Glomerular visceral epithelial cell (primary cell): ENCODE data around the gene GDE1.
A peak's percentile ranks its signal among the peaks of the same experiment; 100 is the strongest.

ENCODE experiments used
- DNase-seq: peaks from one replicate; pipeline ENCODE4 v3.0.0-alpha.2; 2016; ENCODE audit errors: extremely low spot score

The GDE1 gene

GRCh38 chr16:19523559-19524355 is 1.9 kb upstream of the GDE1 start, which contains the start of gene CCP110:
Gene CCP110, plus strand, starts transcription at chr16:19523942. Its CDS starts 3,940 bp downstream, at chr16:19527882.
- peak; percentile 92 for DNase-seq

DNA sequence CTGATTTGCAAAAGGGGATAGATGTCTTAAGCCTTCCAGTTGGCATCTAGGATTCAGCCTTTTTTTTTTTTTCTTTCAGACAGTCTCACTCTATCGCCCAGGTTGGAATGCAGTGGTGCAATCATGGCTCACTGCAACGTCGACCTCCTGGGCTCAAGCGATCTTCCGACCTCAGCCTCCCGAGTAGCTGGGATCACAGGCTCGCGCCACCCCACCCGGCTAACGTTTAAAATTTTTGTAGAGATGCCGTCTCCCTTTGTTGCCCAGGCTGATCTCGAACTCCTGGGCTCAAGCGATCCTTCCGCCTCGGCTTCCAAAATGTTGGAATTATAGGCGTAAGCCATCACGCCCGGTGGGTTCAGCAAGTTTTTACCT is 1.3 kb upstream of the GDE1 start:
- no peak for DNase-seq

DNA sequence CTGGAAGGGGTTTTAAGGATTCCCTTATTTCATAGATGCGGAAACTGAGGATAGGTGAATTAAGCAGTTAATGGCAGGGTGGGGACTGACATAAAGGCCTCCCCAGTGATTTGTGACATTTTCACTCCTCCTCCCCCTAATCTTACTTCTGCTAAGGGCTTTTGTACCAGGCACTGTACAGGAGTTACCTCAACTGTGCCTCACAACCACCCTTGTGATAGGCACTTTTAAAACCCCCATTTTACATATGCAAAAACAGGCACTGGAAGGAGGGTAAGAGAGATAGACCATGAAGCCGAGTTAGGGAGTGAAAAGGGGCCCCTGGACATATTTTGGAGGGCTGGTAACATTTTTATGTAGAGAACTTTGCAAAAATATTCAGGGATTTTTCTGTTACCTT is 862 bp upstream of the GDE1 start:
- no peak for DNase-seq

DNA sequence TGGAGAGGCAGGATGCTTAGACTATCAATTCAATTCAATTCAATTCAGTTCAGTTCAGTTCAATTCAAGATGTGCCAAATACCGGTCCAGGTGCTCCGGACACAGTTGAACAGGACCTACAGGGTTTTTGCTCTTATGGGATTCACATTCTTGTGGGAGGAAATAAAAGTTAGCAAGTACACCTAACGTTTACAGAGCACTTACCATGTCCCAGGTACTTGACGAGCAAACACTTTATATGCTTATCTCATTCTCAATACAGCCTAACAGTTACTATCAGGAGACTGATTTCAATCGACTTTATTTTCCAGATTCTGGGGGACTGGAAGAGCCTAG is 467 bp upstream of the GDE1 start:
- DNase-seq = no peak

GRCh38 chr16:19520861-19521331 is 1.0 kb downstream of the GDE1 start:
- DNase-seq = peak; percentile 15

DNA sequence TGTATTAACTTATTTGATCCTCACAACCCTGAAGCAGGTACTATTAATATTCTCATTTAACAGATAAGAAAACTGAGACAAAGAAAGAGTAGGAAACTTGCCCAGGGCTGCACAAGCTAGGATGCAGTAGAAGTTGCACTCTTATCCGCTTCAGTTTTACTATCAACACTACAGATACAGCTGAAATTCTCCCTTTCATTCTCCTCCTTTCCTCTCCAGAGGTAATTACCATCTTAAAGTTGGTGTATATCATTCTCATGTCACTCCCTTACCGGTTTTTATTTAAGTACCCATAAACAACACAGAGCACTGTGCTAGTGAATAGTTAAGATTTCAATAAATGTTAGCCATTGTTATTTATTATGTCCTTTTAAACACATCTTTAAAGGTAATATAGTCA is 3.5 kb downstream of the GDE1 start:
- DNase-seq = no peak

DNA sequence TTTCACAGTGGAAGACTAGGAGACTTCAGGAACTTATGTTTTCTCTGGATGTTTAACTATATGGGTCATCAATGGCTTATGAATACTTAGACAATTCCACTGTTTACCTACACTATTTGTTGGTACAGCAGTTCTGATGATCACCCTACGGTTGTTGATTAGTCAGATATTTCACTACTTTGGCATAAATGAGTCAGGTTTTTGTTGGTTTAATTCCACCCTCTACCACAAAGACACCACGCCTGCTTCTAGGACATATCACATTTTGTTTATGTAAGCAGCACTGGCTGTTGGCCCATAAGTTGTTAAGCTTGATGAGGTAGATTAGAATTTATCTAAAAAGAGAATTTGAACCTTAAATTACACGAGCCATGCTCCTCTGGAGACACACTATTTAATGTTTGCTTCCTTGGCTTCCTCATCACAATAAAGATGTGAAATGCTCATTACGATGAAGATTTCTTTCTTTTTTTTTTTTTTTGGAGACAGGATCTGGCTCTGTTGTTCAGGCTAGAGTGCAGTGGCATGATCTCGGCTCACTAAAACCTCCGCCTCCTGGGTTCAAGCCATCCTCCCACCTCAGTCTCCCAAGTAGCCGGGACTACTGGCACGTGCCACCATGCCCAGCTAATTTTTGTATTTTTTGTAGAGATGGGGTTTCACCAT is 4.3 kb downstream of the GDE1 start:
- DNase-seq = no peak

DNA sequence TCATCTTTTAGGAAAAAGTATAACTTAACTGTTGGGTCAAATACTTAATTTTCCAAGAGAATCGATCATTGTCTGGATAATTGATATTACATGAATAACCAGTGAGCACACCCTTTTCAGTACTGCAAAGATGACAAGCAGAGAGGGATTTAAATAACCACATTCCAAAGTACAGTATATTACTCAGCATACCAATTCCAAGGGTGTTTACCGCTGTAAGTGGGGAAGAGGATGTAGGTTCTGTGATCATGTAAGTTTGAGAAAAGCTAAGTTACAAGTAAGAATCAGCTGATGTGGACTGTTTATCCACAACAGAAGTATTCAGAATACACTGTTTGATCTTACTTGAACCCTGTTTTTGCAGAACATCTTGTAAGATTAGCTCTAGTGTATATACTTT is 6.1 kb downstream of the GDE1 start:
- DNase-seq = no peak

- DNase-seq = no peak
Observed at GRCh38 chr16:19513377-19514053, 8.4 kb downstream of the GDE1 start.

- DNase-seq = no peak
Observed at GRCh38 chr16:19512297-19512696, 9.6 kb downstream of the GDE1 start.

DNA sequence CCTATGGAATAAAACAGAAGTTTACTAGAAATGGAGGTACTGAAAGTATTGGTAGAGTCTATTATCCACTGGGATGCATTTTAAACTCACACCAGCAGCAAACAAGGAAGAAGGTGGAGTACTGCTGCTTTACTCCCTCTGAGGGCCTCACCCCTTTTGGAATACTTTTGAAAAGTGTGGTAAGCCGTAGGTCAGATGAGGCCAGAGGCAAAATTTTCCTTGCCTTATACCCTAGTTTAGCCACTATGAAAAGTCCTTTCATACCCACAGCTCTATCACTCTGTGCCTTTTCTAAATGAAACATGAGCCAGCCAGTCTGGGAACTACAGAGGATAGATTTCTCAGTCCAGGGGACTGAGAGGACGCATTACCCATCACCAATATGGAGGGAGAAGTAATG is 14.0 kb downstream of the GDE1 start:
- no peak for DNase-seq

DNA sequence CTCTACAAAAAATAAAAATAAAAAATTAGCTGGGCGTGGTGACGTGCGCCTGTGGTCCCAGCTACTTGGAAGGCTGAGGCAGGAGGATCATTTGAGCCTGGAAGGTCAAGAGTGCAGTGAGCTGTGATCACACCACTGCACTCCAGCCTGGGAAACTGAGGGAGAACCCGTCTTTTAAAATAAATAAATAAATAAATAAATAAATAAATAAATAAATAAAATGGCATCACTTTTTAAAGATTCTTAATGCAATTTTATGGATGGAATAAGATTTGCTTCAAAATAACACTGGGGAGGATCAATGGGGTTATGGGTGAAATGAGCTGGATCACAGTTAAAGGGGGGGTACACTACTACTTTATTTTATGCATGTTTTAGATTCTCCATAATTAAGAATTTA is 14.9 kb downstream of the GDE1 start:
- DNase-seq = no peak

DNA sequence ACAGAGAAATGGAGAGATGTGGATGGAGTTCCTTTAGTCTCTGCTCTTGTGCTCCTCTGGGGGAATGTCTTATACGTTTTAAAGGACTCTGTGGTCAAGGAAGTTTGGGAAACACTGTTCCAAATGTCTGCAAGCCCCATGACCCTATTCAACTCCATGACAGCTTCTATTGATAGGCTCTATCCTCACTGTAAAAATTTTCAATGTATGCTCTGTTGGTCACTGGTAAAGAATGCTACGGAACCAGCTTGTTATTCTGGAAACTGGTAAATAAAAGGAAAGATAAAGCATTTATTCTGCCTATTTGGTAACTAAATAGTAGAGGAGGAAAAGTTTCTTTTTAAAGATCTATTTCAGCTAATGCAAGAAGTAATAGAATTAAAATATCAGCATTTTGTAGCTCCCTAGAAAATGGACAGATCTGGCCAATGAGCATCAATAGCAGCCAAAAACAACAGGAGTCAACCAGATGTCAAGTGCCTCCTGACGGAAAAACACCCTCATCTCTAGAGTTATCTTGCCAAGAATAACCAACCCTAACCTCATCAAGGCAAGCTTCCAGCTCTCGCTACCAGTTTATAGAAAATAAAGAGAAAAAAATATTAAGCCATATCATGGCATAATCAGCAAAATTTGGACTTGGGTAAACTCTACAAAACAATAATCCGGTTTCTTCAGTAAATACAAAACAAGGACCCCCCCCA is 16.1 kb downstream of the GDE1 start:
- no peak for DNase-seq

DNA sequence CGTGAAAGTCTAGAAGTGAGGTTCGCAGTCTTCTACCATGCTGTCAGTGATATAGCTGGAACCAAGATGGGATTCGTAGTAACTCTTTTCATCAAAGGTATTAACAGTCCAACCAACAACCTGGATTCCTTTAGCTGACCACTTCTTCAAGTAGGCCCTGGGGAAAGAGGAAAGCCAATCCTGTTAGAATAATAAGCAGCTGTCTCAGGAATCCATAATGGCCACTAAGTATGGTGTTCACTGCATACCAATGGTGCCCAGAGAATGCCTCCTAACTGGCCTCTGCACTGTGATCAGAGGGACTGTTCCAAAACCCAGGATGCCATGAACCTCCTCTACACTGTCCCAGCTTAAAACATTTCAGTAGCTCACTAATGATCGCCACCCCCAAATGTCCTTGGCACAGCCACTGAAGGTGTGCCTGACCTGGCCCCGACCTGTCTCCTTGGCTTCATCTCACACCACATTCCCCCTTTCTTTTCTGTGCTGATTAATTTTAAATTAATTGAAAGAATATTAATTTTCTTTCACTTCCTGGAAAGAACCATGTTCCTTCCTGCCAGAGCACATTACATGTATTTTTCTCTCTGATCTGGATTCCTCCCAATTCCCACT is 18.3 kb downstream of the GDE1 start:
- DNase-seq = no peak

DNA sequence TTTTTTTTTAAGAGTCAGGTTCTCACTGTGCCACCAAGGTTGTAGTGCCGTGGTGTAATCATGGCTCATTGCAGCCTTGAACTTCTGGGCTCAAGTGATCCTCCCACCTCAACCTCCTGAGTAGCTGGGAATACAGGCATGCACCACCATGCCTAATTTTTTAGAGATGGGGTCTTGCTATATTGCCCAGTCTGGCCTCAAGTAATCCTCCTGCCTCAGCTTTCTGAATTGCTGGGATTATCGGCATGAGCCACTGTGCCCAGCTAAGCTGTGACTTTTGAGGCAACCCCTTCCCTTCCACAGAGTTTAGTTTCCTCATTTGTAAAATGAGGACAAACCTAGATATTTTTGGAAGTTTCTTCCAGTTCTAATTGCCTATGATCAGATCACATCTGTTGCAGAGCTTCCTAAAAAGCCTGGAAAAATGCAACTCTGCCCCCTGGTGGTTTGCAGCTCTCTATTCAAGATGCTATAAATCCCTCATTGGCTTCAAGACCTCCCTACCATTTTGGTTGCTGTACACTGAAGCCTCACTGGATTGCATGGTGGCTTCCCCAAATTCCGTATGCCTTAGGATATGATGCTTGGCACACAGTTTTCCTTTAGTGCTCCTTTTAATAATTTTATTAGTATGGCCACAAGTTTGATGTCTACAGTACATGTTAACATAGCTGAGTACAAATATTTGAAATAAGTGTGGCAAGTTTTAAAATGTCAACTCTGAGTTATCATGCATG is 19.3 kb downstream of the GDE1 start:
- DNase-seq = peak; percentile 67

DNA sequence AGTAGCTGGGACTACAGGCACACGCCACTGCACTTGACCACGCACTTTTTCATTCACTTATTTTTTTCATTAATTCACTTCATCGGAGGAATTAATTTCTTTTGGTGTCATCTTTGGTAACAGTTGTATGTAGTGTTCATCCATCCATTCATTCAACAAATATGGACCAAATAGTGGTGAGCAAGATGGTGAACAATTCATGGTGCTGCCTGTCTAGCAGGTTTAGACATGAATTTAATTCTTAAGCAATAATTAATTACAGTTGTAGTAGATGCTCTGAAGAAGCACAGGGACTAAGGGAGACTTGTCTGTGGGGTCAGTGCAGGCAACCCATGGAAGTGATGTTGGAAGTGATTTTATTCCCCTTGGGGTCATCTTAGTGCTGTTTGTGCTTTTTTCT is 22.4 kb downstream of the GDE1 start:
- DNase-seq = no peak

- no peak for DNase-seq
Observed at GRCh38 chr16:19499006-19499405, 22.9 kb downstream of the GDE1 start.

DNA sequence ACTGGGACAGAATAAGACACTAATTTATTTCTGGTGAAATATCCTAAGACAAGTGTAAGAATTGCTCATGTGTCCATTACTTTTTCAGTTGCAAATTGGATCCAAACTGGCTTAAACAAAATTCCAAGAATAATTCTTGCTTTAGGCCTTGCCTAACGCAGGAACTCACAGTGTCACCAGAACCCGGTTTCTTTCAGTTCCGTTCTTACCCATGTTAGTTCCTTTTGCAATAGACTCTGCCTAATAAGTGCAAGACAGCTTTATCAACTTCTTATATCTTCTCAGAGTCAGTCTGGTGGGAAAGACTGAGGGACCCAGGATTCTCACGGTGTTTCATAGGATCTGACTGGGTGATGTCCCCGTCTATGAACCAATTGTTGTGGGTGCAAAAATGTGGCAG is 24.7 kb downstream of the GDE1 start:
- DNase-seq = no peak

DNA sequence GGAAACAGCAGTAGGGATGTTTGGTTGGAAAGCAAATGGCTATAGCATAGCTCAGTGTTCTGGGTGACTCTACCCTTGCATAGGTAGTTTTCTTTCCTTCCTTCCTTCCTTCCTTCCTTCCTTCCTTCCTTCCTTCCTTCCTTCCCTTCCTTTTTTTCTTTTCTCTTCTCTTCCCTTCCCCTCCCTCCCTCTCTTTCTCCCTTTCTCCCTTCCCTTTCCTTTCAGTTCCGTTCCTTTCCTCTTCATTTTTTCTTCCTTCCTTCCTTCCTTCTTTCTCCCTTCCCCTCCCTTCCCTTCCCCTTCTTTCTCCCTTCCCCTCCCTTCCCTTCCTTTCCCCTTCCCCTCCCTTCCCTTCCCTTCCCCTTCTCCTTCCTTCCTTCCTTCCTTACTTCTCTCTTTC is 31.3 kb downstream of the GDE1 start:
- no peak for DNase-seq

DNA sequence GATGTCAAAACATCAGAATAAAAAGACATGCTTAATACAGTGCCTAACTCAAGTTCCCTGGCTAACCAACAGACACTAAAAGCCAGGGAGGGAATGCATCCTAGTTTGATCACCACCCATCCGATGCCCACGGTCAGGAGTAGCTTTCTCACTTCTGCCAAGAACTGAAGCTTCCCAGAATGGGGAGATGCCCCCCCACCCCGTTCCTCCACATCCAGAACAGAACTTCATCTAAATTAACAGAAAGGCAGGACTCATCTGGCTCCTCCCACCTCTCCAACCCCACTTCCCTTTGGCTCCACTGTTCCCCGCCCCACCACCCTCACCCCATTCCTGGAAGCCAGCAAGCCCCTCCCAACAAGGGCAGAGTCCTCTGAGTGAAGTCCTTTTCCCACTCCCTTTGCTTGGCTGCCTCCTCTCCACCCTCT is 33.7 kb downstream of the GDE1 start:
- DNase-seq = no peak

DNA sequence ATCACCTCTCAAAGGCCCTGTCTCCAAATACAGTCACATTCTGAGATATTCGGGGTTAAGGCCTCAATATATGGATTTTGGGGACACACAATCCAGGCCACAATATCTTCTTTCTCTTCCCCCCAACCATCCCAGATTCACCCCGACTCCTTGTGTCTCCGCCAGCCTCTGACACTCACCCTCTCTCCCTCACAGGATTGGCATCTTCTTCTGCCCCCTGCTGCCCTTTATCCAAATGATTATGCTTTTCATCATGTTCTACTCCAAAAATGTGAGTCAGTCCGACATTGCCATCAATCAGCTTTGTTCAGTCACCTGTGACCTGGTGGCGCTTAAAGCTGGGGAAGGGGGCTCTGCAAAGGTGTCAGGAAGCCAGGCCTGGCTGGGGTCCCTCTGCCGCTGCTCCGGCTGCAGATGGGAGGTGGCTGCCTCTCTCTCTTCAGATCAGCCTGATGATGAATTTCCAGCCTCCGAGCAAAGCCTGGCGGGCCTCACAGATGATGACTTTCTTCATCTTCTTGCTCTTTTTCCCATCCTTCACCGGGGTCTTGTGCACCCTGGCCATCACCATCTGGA is 35.1 kb downstream of the GDE1 start:
- DNase-seq = no peak
